Neuronal stem cell (in vitro differentiated cells): Measurements from ENCODE around the gene XPC.

ENCODE experiments used
- DNase-seq: peaks from one replicate; pipeline ENCODE4 v3.0.0-alpha.2; 2013; ENCODE audit warnings: low spot score
- H2AFZ ChIP-seq: one replicate; pipeline ENCODE4 v1.6.1; 2013; ENCODE audit warnings: mild to moderate bottlenecking, low read length, inconsistent platforms
- H2AK5ac ChIP-seq: 2 replicates; pipeline ENCODE4 v1.6.1; 2013; ENCODE audit warnings: low read depth, mild to moderate bottlenecking, inconsistent platforms, low read length, moderate library complexity, mixed read lengths
- H2BK120ac ChIP-seq: 2 replicates; pipeline ENCODE4 v1.6.1; 2013; ENCODE audit warnings: low read depth, mild to moderate bottlenecking, inconsistent platforms, low read length, moderate library complexity, mixed read lengths
- H2BK12ac ChIP-seq: one replicate; pipeline ENCODE4 v1.6.1; 2013; ENCODE audit warnings: low read length, inconsistent platforms
- H2BK15ac ChIP-seq: 2 replicates; pipeline ENCODE4 v1.6.1; 2013; ENCODE audit warnings: mild to moderate bottlenecking, low read length, inconsistent platforms, mixed read lengths
- H2BK5ac ChIP-seq: one replicate; pipeline ENCODE4 v1.6.1; 2013; ENCODE audit warnings: inconsistent platforms, mild to moderate bottlenecking, low read length, moderate library complexity
- H3K14ac ChIP-seq: one replicate; pipeline ENCODE4 v1.6.1; 2013; ENCODE audit warnings: low read length, inconsistent platforms
- H3K18ac ChIP-seq: 2 replicates; pipeline ENCODE4 v1.6.1; 2013; ENCODE audit warnings: low read length, inconsistent platforms
- H3K23ac ChIP-seq: 2 replicates; pipeline ENCODE4 v1.6.1; 2013; ENCODE audit warnings: low read depth, mild to moderate bottlenecking, mixed read lengths, low read length, inconsistent platforms; ENCODE audit not compliant: poor library complexity
- H3K27ac ChIP-seq: replicated peaks from 3 replicates; pipeline ENCODE4 v1.5.1; 2013; ENCODE audit warnings: low read length, inconsistent platforms
- H3K27me3 ChIP-seq, 3 experiments: 2 replicates each; pipeline ENCODE4 v1.6.1; 2013; ENCODE audit warnings: low read length in 3 of 3, mild to moderate bottlenecking in 2 of 3, inconsistent platforms in 1 of 3, low read depth in 1 of 3, mixed read lengths in 1 of 3, moderate library complexity in 1 of 3; ENCODE audit not compliant: control insufficient read depth in 3 of 3, insufficient read depth in 3 of 3
- H3K36me3 ChIP-seq, 2 donors: replicated peaks in 1 of 2; 2 replicates each; pipeline ENCODE4 v1.6.1; 2013; ENCODE audit warnings: low read length in 2 of 2; ENCODE audit not compliant: control insufficient read depth in 2 of 2, insufficient read depth in 2 of 2
- H3K4ac ChIP-seq: 2 replicates; pipeline ENCODE4 v1.6.1; 2013; ENCODE audit warnings: inconsistent platforms, mild to moderate bottlenecking, low read length, moderate library complexity
- H3K4me1 ChIP-seq, 2 donors: 1 replicate in 1 of 2; 2 replicates in 1 of 2; pipeline ENCODE4 v1.6.1; 2013; ENCODE audit warnings: low read length in 2 of 2, low read depth in 1 of 2; ENCODE audit not compliant: control insufficient read depth in 2 of 2, insufficient read depth in 1 of 2
- H3K4me2 ChIP-seq: one replicate; pipeline ENCODE4 v1.6.1; 2013; ENCODE audit warnings: mild to moderate bottlenecking, low read length, inconsistent platforms; ENCODE audit not compliant: insufficient read depth, poor library complexity, severe bottlenecking
- H3K4me3 ChIP-seq, 2 donors: 2 replicates each; pipeline ENCODE4 v1.5.1; 2013; ENCODE audit warnings: low read length in 2 of 2, mild to moderate bottlenecking in 2 of 2, inconsistent platforms in 1 of 2, moderate library complexity in 1 of 2
- H3K79me1 ChIP-seq: one replicate; pipeline ENCODE4 v1.6.1; 2013; ENCODE audit warnings: low read depth, mild to moderate bottlenecking, inconsistent platforms, low read length, moderate library complexity
- H3K9ac ChIP-seq: one replicate; pipeline ENCODE4 v1.6.1; 2013; ENCODE audit warnings: mild to moderate bottlenecking, low read depth, low read length, inconsistent platforms; ENCODE audit not compliant: poor library complexity
- H3K9me3 ChIP-seq, 2 donors: replicated peaks in 1 of 2; 2 replicates each; pipeline versions ENCODE3 to v1.6.1; 2013; ENCODE audit warnings: low read length in 2 of 2, mild to moderate bottlenecking in 2 of 2, inconsistent platforms in 1 of 2, low read depth in 1 of 2, mixed read lengths in 1 of 2, moderate library complexity in 1 of 2; ENCODE audit not compliant: control insufficient read depth in 2 of 2, insufficient read depth in 1 of 2
- H4K8ac ChIP-seq: one replicate; pipeline ENCODE4 v1.6.1; 2013; ENCODE audit warnings: low read depth, mild to moderate bottlenecking, inconsistent platforms, low read length, moderate library complexity
- H4K91ac ChIP-seq: one replicate; pipeline ENCODE4 v1.6.1; 2013; ENCODE audit warnings: low read length, low read depth, mild to moderate bottlenecking, inconsistent platforms; ENCODE audit not compliant: poor library complexity
- WGBS, 2 donors: extraction: QIAGEN DNeasy Blood & Tissue Kit; methylation state at CpG; one replicate each; pipeline ENCODE4 v1.1.7; 2013; ENCODE audit warnings: missing lambda C conversion rate in 2 of 2, mixed read lengths in 1 of 2; ENCODE audit not compliant: insufficient read length in 2 of 2, insufficient replicate concordance in 1 of 2; ENCODE audit errors: extremely low coverage in 2 of 2; 5-methylcytosine and 5-hydroxymethylcytosine counted together

Gene XPC

GRCh38 chr3:14214764-14215163, 36.4 kb upstream of the XPC start:
- Histone ChIP-seq H3K18ac (no peak overlapping the region), H2BK120ac (no peak overlapping the region), H2BK5ac (no peak overlapping the region), H4K91ac (no peak overlapping the region), H2AK5ac (no peak overlapping the region), H3K4me3 (no peak overlapping the region), H3K9me3 (peaks cover 0 to 2% of the 10 kb centered on the region in 2 donors), H3K14ac (no peak overlapping the region), H3K27ac (no peak overlapping the region), H3K4ac (no peak overlapping the region), H3K23ac (no peak overlapping the region), H2BK12ac (no peak overlapping the region), H3K9ac (no peak overlapping the region), H3K4me1 (peaks cover 10 to 14% of the 10 kb centered on the region in 2 donors), H2BK15ac (no peak overlapping the region), H3K79me1 (no peaks in the 10 kb centered on the region), H4K8ac (no peak overlapping the region), H3K36me3 (no peaks in the 10 kb centered on the region), H3K27me3 (no peaks in the 10 kb centered on the region), H3K4me2 (no peak overlapping the region), H2AFZ (no peak overlapping the region)
- WGBS, 2 donors, result no CpG with 5 or more reads among the region's 4 CpGs
- no peak for DNase-seq

- Histone ChIP-seq H3K4me2 (no peak overlapping the region), H3K27ac (no peak overlapping the region), H3K23ac (no peak overlapping the region), H2BK12ac (no peak overlapping the region), H2BK15ac (no peak overlapping the region), H3K27me3 (no peaks in the 10 kb centered on the region), H3K36me3 (no peaks in the 10 kb centered on the region), H4K8ac (no peak overlapping the region), H2AK5ac (no peak overlapping the region), H3K14ac (no peak overlapping the region), H3K4me3 (no peak overlapping the region), H3K4ac (no peak overlapping the region), H3K9ac (no peak overlapping the region), H2BK5ac (no peak overlapping the region), H2BK120ac (no peak overlapping the region), H3K9me3 (no peaks in the 10 kb centered on the region), H3K18ac (no peak overlapping the region), H3K4me1 (peaks cover 11 to 14% of the 10 kb centered on the region in 2 donors), H4K91ac (no peak overlapping the region), H2AFZ (no peak overlapping the region), H3K79me1 (no peaks in the 10 kb centered on the region)
- DNase-seq, result no peak
- WGBS, 2 donors, result no CpG with 5 or more reads among the region's 7 CpGs
Observed at GRCh38 chr3:14213066-14213774, 34.8 kb upstream of the XPC start.

- WGBS, 2 donors, result no CpG with 5 or more reads among the region's 3 CpGs
- no peak overlapping the region for H3K18ac ChIP-seq
- no peaks in the 10 kb centered on the region for H3K9me3 ChIP-seq
- no peak overlapping the region for H2BK12ac ChIP-seq
- no peak overlapping the region for H3K4ac ChIP-seq
- H3K27me3 ChIP-seq, result no peaks in the 10 kb centered on the region
- no peaks in the 10 kb centered on the region for H3K36me3 ChIP-seq
- H4K91ac ChIP-seq, result no peak overlapping the region
- no peak overlapping the region for H3K4me2 ChIP-seq
- no peak overlapping the region for H3K4me3 ChIP-seq
- peaks cover 11 to 14% of the 10 kb centered on the region in 2 donors for H3K4me1 ChIP-seq
- H3K79me1 ChIP-seq, result no peaks in the 10 kb centered on the region
- no peak overlapping the region for H2BK120ac ChIP-seq
- H4K8ac ChIP-seq, result no peak overlapping the region
- H2AK5ac ChIP-seq, result no peak overlapping the region
- no peak overlapping the region for H3K9ac ChIP-seq
- H3K23ac ChIP-seq, result no peak overlapping the region
- H2BK5ac ChIP-seq, result no peak overlapping the region
- H2AFZ ChIP-seq, result peak overlapping the region; percentile 70
- DNase-seq, result no peak
- no peak overlapping the region for H2BK15ac ChIP-seq
- H3K14ac ChIP-seq, result no peak overlapping the region
- H3K27ac ChIP-seq, result no peak overlapping the region
Observed at GRCh38 chr3:14212032-14212431, 33.6 kb upstream of the XPC start.

GRCh38 chr3:14211621-14212020, 33.2 kb upstream of the XPC start:
- no peaks in the 10 kb centered on the region for H3K36me3 ChIP-seq
- no peak for DNase-seq
- H3K27me3 ChIP-seq, result no peaks in the 10 kb centered on the region
- H2BK12ac ChIP-seq, result no peak overlapping the region
- H4K8ac ChIP-seq, result no peak overlapping the region
- no peak overlapping the region for H4K91ac ChIP-seq
- peaks cover 11 to 14% of the 10 kb centered on the region in 2 donors for H3K4me1 ChIP-seq
- no peak overlapping the region for H2BK120ac ChIP-seq
- H2AK5ac ChIP-seq, result no peak overlapping the region
- no peak overlapping the region for H3K4me2 ChIP-seq
- no peak overlapping the region for H3K23ac ChIP-seq
- no peak overlapping the region for H2BK15ac ChIP-seq
- no peak overlapping the region for H2BK5ac ChIP-seq
- H3K79me1 ChIP-seq, result no peaks in the 10 kb centered on the region
- no peak overlapping the region for H3K18ac ChIP-seq
- H3K14ac ChIP-seq, result no peak overlapping the region
- H3K27ac ChIP-seq, result no peak overlapping the region
- H2AFZ ChIP-seq, result peak overlapping the region; percentile 70
- H3K9me3 ChIP-seq, result no peaks in the 10 kb centered on the region
- no peak overlapping the region for H3K4me3 ChIP-seq
- H3K4ac ChIP-seq, result no peak overlapping the region
- no CpG with 5 or more reads among the region's 4 CpGs for WGBS, 2 donors
- H3K9ac ChIP-seq, result no peak overlapping the region
